RCC 7860 (cell line): ENCODE results near the gene PDLIM4.

Experiments used
- DNase-seq: peaks from one replicate; pipeline ENCODE4 v3.0.0-alpha.2; 2015; ENCODE audit warnings: low spot score
- FAIRE-seq: peaks from 2 replicates; lab custom pipeline; 2012; peaks lifted over from hg19 to GRCh38; lab: Jason Lieb, UNC

PDLIM4 gene

GRCh38 chr5:132279801-132280200 lies 22.3 kb downstream of the PDLIM4 start:
- FAIRE-seq: no peak
- no peak for DNase-seq

GRCh38 chr5:132280371-132281240 lies 23.1 kb downstream of the PDLIM4 start:
- FAIRE-seq: no peak
- no peak for DNase-seq

DNA sequence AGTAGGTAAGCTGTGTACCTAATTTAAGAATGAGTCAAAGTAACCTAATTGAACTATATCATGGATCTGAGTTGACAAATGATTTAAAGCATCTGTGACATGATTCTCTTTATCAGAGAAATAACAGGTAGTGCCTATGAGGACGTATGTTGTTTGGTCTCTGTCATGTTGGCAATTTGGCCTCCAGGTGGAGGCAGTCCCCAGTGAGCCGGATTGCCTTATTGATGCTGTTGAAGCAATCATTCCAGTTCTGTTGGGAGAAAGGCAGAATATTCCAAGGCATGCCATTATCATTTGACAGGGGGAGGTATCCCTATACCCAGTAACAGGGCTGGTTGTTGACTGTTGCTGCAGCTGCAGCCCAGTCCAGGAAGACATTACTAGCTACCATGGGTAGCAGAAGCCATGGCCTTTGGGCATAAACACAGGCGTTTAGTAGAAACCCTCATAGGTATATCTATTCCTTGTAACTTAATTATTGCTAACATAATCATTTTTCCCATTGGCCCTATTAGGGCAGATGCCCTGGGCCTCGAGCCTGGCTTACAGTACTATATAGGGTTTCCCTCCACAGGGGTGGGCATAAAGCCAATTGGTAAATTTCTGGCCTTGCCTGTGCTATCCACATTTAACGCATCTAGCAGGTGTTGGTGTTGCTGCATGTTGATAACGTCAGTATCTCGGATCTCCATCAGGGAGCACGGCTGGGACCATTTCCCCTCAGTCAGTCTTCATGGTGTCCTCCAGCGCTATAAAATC lies 24.5 kb downstream of the PDLIM4 start:
- no peak for FAIRE-seq

GRCh38 chr5:132283423-132284043 lies 26.0 kb downstream of the PDLIM4 start:
- FAIRE-seq (no peak), DNase-seq (peak; percentile 26)

More for the DNA sequence above, 24.5 kb downstream of the PDLIM4 start:
- DNase-seq: no peak

DNA sequence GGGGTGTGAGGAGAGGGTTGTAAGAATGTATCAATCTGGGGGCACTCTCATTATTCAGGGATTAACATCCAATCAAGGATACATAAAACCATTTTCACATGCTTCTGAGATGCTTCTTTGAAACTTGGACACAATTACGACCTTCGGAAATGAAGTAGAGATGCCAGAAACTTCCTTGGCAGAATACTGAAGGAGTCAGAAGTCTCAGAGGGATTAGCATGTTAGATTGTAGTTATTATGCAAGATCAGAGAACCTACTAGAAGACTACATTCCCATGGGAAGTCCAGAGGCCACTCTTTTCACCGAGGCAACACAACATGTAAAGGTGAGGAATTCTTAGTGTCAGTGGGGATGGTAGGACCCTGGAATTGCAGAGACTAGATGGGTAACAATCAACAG lies 31.6 kb downstream of the PDLIM4 start:
- FAIRE-seq (no peak), DNase-seq (no peak)

- DNase-seq: no peak
- no peak for FAIRE-seq
Measured at GRCh38 chr5:132291026-132291425, 33.5 kb downstream of the PDLIM4 start.

DNA sequence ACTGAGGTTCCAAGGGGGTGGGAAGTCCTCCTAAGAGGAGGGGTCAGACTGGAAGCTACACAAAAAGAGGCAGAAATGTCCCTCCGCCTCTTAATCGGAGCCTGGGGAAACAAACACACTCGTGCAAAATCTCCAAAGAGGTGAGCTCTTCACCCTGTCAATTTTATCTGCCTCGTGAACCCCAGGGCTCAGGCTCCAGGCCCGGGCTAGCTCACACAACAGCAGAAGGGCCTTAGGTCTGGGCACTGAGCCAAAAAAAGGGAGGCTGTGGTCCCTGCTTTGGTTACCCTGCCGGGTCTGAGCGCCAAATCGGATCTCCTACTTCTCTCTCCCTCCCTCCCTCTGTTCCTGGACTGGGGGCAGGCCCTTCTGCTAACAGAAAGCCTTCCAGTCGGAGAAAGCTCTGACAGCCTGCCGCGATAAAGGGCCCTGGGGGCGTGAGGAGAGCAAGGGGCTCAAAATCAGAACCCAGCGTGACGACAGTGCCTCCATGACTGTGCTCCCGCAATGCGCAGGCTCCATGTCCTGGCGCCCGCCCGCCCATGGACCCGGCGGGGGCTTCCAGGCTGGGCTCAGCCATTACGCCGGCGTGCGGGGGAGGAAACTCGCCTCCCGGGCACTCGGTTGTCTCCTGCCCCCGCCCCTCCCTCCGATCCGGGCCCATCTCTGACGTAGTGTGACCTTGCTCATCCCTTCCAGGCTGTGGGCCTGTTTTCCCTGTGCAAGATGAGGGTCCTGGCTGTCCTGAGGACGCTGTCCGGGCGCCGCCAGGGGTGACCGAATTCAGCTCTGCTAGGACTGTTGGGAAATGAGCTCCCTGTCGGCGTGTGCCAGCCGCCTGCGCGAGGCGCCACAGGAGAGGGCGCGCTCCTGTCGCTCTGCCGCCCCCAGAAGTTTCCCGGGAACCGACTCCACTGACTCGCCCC lies 35.8 kb downstream of the PDLIM4 start:
- FAIRE-seq: no peak

GRCh38 chr5:132293992-132294727 lies 36.7 kb downstream of the PDLIM4 start, which contains the start of gene SLC22A4:
TSS of gene SLC22A4 (plus strand) at chr5:132294394. CDS start at chr5:132294617, 223 bp downstream.
- FAIRE-seq (peak; percentile 7), DNase-seq (peak; percentile 87)

More for the DNA sequence above, 35.8 kb downstream of the PDLIM4 start:
- DNase-seq: peak; percentile 86

GRCh38 chr5:132294728-132295504 lies 37.4 kb downstream of the PDLIM4 start:
- DNase-seq (peak; percentile 77), FAIRE-seq (peak; percentile 67)

DNA sequence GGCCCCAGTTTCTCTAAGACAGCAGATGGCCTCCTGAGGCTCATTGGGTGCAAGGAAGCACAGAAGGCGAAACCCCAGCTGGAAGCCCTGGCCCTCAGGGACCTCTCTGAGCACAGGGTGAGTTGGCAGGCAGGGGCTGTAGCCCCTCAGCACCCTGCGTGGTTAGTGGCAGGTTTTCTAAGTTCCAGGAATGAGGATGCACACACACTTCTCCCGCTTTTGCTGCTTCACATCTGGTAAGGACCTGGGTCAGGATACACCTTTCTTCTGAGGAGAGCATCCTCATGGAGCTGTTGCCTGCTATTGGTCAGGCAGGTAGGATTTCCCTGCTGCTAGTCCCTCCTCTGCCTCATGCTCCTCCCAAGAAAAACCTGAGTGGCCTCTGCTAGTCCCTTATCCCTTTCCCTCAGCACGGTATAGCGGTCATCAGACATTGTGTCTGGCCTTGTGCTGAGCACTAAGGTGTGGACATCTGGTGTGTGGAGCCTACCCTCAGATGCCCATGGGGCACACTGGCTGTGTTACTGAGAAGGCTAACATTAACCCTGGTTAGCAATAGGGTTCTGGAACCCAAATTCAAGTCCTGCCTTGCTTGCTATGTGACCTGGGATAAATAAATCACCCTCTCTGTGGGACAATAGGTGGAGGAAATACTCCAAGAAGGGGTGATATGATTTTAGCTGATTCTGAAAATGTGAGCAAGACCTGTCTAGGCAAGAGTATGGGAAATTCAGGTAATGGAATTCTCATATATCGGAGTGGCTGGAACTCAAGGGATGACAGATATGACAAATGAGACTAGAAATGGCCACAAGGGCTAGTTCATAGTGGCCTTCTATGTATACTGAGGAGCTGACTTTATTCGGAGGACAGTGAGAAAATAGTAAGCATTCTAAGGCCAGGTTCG lies 38.3 kb downstream of the PDLIM4 start:
- no peak for FAIRE-seq
- no peak for DNase-seq

DNA sequence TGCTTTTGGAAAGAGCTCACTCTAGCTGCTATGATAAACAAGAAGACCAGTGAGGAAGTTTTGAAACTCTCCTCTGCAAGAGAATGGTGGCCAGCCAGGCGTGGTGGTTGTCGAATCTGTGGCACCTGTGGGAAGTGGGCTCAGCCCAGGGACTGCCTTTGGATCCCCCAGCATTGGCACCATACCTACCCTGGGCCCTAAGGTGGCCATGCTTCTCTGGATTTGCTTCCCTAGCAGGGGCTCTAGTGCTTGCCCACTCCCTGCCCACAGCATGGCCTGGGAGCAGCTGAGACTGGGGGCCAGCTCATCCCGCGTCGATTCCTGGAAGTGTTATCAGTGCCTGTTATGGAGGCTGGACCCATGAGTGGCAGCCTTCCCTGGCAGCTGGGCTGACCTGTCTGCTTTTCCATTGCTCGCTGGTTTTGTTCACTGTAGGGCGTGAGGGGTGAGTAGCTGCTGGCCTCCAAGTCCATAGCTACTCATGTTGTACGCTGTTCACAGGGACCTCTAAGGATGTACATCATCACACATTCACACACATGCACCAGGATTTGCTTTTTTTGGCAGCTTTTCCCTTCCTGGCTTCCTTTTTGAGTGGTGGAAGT lies 39.0 kb downstream of the PDLIM4 start:
- no peak for FAIRE-seq
- no peak for DNase-seq

- DNase-seq: no peak
- no peak for FAIRE-seq
Measured at GRCh38 chr5:132297211-132297940, 39.9 kb downstream of the PDLIM4 start.

- DNase-seq (no peak), FAIRE-seq (no peak)
Measured at GRCh38 chr5:132298298-132299212, 41.1 kb downstream of the PDLIM4 start.

- DNase-seq (no peak), FAIRE-seq (no peak)
Measured at GRCh38 chr5:132299917-132300316, 42.4 kb downstream of the PDLIM4 start.

GRCh38 chr5:132300577-132301343 lies 43.3 kb downstream of the PDLIM4 start:
- DNase-seq: no peak

More at GRCh38 chr5:132300577-132301343, 43.3 kb downstream of the PDLIM4 start:
- no peak for FAIRE-seq
